HTR-8/SVneo (cell line): Measurements from ENCODE around the gene IQCK.
A peak's percentile ranks its signal among the peaks of the same experiment; 100 is the strongest.

Source experiments
- DNase-seq: peaks from one replicate; pipeline ENCODE4 v3.0.0; 2011; ENCODE audit warnings: low spot score, mixed read lengths; ENCODE audit not compliant: insufficient read length
- FAIRE-seq: peaks from 2 replicates; lab custom pipeline; 2011; peaks lifted over from hg19 to GRCh38; lab: Jason Lieb, UNC

IQCK gene

GRCh38 chr16:19753815-19754643, 36.0 kb downstream of the IQCK start:
- FAIRE-seq (no peak), DNase-seq (peak; percentile 10)

GRCh38 chr16:19754644-19755036, 36.6 kb downstream of the IQCK start:
- DNase-seq (no peak), FAIRE-seq (no peak)

GRCh38 chr16:19755268-19755667, 37.2 kb downstream of the IQCK start:
- FAIRE-seq, result no peak

GRCh38 chr16:19757026-19757425, 39.0 kb downstream of the IQCK start:
- DNase-seq, result no peak
- no peak for FAIRE-seq

More at GRCh38 chr16:19755268-19755667, 37.2 kb downstream of the IQCK start:
- no peak for DNase-seq

- FAIRE-seq (no peak), DNase-seq (no peak)
Observed at GRCh38 chr16:19757762-19758595, 39.9 kb downstream of the IQCK start.

- FAIRE-seq, result no peak
Observed at GRCh38 chr16:19760356-19761060, 42.4 kb downstream of the IQCK start.

GRCh38 chr16:19765860-19766553, 47.9 kb downstream of the IQCK start:
- no peak for FAIRE-seq
- DNase-seq, result no peak

More at GRCh38 chr16:19760356-19761060, 42.4 kb downstream of the IQCK start:
- no peak for DNase-seq

GRCh38 chr16:19766554-19766884, 48.4 kb downstream of the IQCK start:
- DNase-seq (no peak), FAIRE-seq (no peak)

- FAIRE-seq, result no peak
- DNase-seq, result no peak
Observed at GRCh38 chr16:19766988-19767387, 48.9 kb downstream of the IQCK start.

GRCh38 chr16:19767497-19767896, 49.4 kb downstream of the IQCK start:
- no peak for DNase-seq
- FAIRE-seq, result no peak

GRCh38 chr16:19769239-19769638, 51.2 kb downstream of the IQCK start:
- DNase-seq (no peak), FAIRE-seq (no peak)

GRCh38 chr16:19771040-19771439, 53.0 kb downstream of the IQCK start:
- no peak for FAIRE-seq
- DNase-seq, result no peak

GRCh38 chr16:19771796-19772195, 53.7 kb downstream of the IQCK start:
- FAIRE-seq (no peak), DNase-seq (no peak)

GRCh38 chr16:19774024-19774423, 56.0 kb downstream of the IQCK start:
- DNase-seq, result no peak
- no peak for FAIRE-seq

GRCh38 chr16:19776147-19776546, 58.1 kb downstream of the IQCK start:
- DNase-seq (no peak), FAIRE-seq (no peak)

- DNase-seq, result no peak
- FAIRE-seq, result no peak
Observed at GRCh38 chr16:19776565-19776964, 58.5 kb downstream of the IQCK start.

GRCh38 chr16:19780321-19780720, 62.2 kb downstream of the IQCK start:
- no peak for FAIRE-seq
- DNase-seq, result no peak

GRCh38 chr16:19781226-19781625, 63.2 kb downstream of the IQCK start:
- no peak for DNase-seq
- no peak for FAIRE-seq

GRCh38 chr16:19783363-19784182, 65.5 kb downstream of the IQCK start:
- DNase-seq, result no peak
- FAIRE-seq, result no peak
